IMR-90 (cell line): Measurements from ENCODE around the gene CTBP2. TPM values are rescaled to one million over a fixed set of nuclear protein-coding genes. Genes with fewer than 3 reads are reported as not detected.

Experiments used
- ATAC-seq: fragments of 200-7000 bp; cut with Tn5 transposase; 2 replicates; pipeline ENCODE4 v1.9.1; 2020; ENCODE audit warnings: low read depth, mild to moderate bottlenecking, moderate library complexity
- BruUV-seq: library from RNA; stranded (reverse); fragments of 400-500 nt; replicated peaks from 2 replicates; lab custom pipeline; 2021; lab: Mats Ljungman, UMichigan
- CTCF ChIA-PET: fragments of 300-600 bp; formaldehyde crosslinking; extraction: SDS; loops from one replicate; lab custom pipeline; 2021; ENCODE audit warnings: antibody characterized with exemption; lab: Yijun Ruan, JAX
- POLR2A ChIA-PET: fragments of 300-600 bp; sonication (Branson Sonifier 250); formaldehyde crosslinking; loops from one replicate; lab custom pipeline; 2022; ENCODE audit warnings: antibody characterized with exemption; ENCODE audit not compliant: unreplicated experiment; lab: Charles Lee
- DNase-seq: peaks from one replicate; pipeline ENCODE4 v3.0.0; 2013
- H2AFZ ChIP-seq: replicated peaks from 2 replicates; pipeline ENCODE3; 2013; ENCODE audit warnings: low read length, mild to moderate bottlenecking; ENCODE audit not compliant: poor library complexity
- H2AK5ac ChIP-seq: 2 replicates; pipeline ENCODE4 v1.6.1; 2013; ENCODE audit warnings: low read depth, low read length, inconsistent platforms
- H2AK9ac ChIP-seq: replicated peaks from 2 replicates; pipeline ENCODE3; 2013; ENCODE audit warnings: mild to moderate bottlenecking, low read depth, low read length, moderate library complexity; ENCODE audit not compliant: poor library complexity
- H2BK120ac ChIP-seq: 2 replicates; pipeline ENCODE4 v1.6.1; 2013; ENCODE audit warnings: low read depth, low read length, inconsistent platforms
- H2BK15ac ChIP-seq: 3 replicates; pipeline ENCODE4 v1.6.1; 2013; ENCODE audit warnings: low read depth, low read length, inconsistent platforms
- H2BK20ac ChIP-seq: 2 replicates; pipeline ENCODE4 v1.6.1; 2013; ENCODE audit warnings: low read depth, mild to moderate bottlenecking, inconsistent platforms, low read length, moderate library complexity
- H2BK5ac ChIP-seq: 2 replicates; pipeline ENCODE4 v1.6.1; 2013; ENCODE audit warnings: mild to moderate bottlenecking, low read depth, low read length, inconsistent platforms; ENCODE audit not compliant: poor library complexity, severe bottlenecking
- H3K14ac ChIP-seq: replicated peaks from 2 replicates; pipeline ENCODE4 v1.6.1; 2013; ENCODE audit warnings: low read depth, low read length, inconsistent platforms
- H3K18ac ChIP-seq: 2 replicates; pipeline ENCODE4 v1.6.1; 2013; ENCODE audit warnings: low read depth, low read length, control low read depth
- H3K23ac ChIP-seq: 2 replicates; pipeline ENCODE4 v1.6.1; 2013; ENCODE audit warnings: low read depth, low read length, inconsistent platforms
- H3K27ac ChIP-seq: 2 replicates; pipeline ENCODE4 v1.5.1; 2013; ENCODE audit warnings: mild to moderate bottlenecking, control low read depth, low read length; ENCODE audit not compliant: insufficient read depth
- H3K27me3 ChIP-seq: 2 replicates; pipeline ENCODE4 v1.6.1; 2013; ENCODE audit warnings: low read length; ENCODE audit not compliant: control insufficient read depth, insufficient read depth
- H3K36me3 ChIP-seq: 2 replicates; pipeline ENCODE4 v1.6.1; 2013; ENCODE audit warnings: low read length, mixed read lengths; ENCODE audit not compliant: control insufficient read depth, insufficient read depth
- H3K4ac ChIP-seq: 2 replicates; pipeline ENCODE4 v1.6.1; 2013; ENCODE audit warnings: low read depth, low read length, inconsistent platforms
- H3K4me1 ChIP-seq: 2 replicates; pipeline ENCODE4 v1.6.1; 2013; ENCODE audit warnings: low read length, mixed read lengths; ENCODE audit not compliant: control insufficient read depth, insufficient read depth
- H3K4me2 ChIP-seq: 2 replicates; pipeline ENCODE4 v1.6.1; 2013; ENCODE audit warnings: low read depth, mild to moderate bottlenecking, control low read depth, low read length, moderate library complexity
- H3K4me3 ChIP-seq: 2 replicates; pipeline ENCODE4 v1.5.1; 2013; ENCODE audit warnings: low read depth, mild to moderate bottlenecking, control low read depth, low read length, moderate library complexity; ENCODE audit not compliant: insufficient read depth
- H3K56ac ChIP-seq: 2 replicates; pipeline ENCODE4 v1.6.1; 2013; ENCODE audit warnings: low read length, inconsistent platforms; ENCODE audit not compliant: insufficient read depth; ENCODE audit errors: extremely low read depth
- H3K79me1 ChIP-seq, 2 experiments: 2 replicates each; pipeline ENCODE4 v1.6.1; 2013; ENCODE audit warnings: low read length in 2 of 2, inconsistent platforms in 1 of 2, low read depth in 1 of 2
- H3K9ac ChIP-seq: 2 replicates; pipeline ENCODE4 v1.6.1; 2013; ENCODE audit warnings: low read depth, low read length, control low read depth
- H3K9me1 ChIP-seq: 2 replicates; pipeline ENCODE4 v1.6.1; 2013; ENCODE audit warnings: low read length, inconsistent platforms; ENCODE audit not compliant: insufficient read depth
- H3K9me3 ChIP-seq: 2 replicates; pipeline ENCODE4 v1.6.1; 2013; ENCODE audit warnings: low read length; ENCODE audit not compliant: control insufficient read depth, insufficient read depth
- H4K20me1 ChIP-seq: 2 replicates; pipeline ENCODE4 v1.6.1; 2013; ENCODE audit warnings: low read length, inconsistent platforms; ENCODE audit not compliant: insufficient read depth
- H4K5ac ChIP-seq: 2 replicates; pipeline ENCODE4 v1.6.1; 2013; ENCODE audit warnings: mild to moderate bottlenecking, low read depth, low read length, control low read depth
- H4K8ac ChIP-seq, 2 experiments: 2 replicates each; pipeline ENCODE4 v1.6.1; 2013; ENCODE audit warnings: low read depth in 2 of 2, low read length in 2 of 2, control low read depth in 1 of 2, inconsistent platforms in 1 of 2
- H4K91ac ChIP-seq: 2 replicates; pipeline ENCODE4 v1.6.1; 2013; ENCODE audit warnings: low read depth, low read length, inconsistent platforms; ENCODE audit not compliant: insufficient read depth
- BHLHE40 ChIP-seq: fragments of 150-350 bp; IDR thresholded peaks from 2 replicates; pipeline ENCODE4 v1.6.1; 2016; ENCODE audit warnings: mild to moderate bottlenecking, low read depth, low read length
- CEBPB ChIP-seq: IDR thresholded peaks from 2 replicates; pipeline ENCODE4 v1.6.1; 2012; ENCODE audit warnings: low read depth, low read length, improper control_type of control experiment
- CHD1 ChIP-seq: IDR thresholded peaks from 2 replicates; pipeline ENCODE4 v1.6.1; 2012; ENCODE audit warnings: low read depth, low read length, improper control_type of control experiment
- CTCF ChIP-seq: conservative IDR thresholded peaks from 2 replicates; pipeline ENCODE4 v1.5.1; 2012; ENCODE audit warnings: mild to moderate bottlenecking, low read depth, low read length, improper control_type of control experiment
- FOS ChIP-seq: fragments of 150-350 bp; IDR thresholded peaks from 2 replicates; pipeline ENCODE4 v1.6.1; 2016; ENCODE audit warnings: low read depth, low read length
- MAZ ChIP-seq: IDR thresholded peaks from 2 replicates; pipeline ENCODE4 v1.6.1; 2012; ENCODE audit warnings: low read depth, mild to moderate bottlenecking, low read length, improper control_type of control experiment, moderate library complexity, borderline replicate concordance
- MXI1 ChIP-seq: IDR thresholded peaks from 2 replicates; pipeline ENCODE4 v1.6.1; 2012; ENCODE audit warnings: low read depth, mild to moderate bottlenecking, low read length, moderate library complexity, borderline replicate concordance
- NFE2L2 ChIP-seq: fragments of 150-350 bp; IDR thresholded peaks from 2 replicates; pipeline ENCODE4 v1.6.1; 2016; ENCODE audit warnings: low read depth, mild to moderate bottlenecking, low read length
- POLR2A ChIP-seq: IDR thresholded peaks from 2 replicates; pipeline ENCODE4 v1.6.1; 2012; ENCODE audit warnings: mild to moderate bottlenecking, low read depth, low read length
- RFX5 ChIP-seq: IDR thresholded peaks from 2 replicates; pipeline ENCODE4 v1.8.0; 2012; ENCODE audit warnings: low read depth, mild to moderate bottlenecking, low read length, moderate library complexity
- SMC3 ChIP-seq: fragments of 150-350 bp; IDR thresholded peaks from 2 replicates; pipeline ENCODE4 v1.6.1; 2016; ENCODE audit warnings: low read depth, mild to moderate bottlenecking, antibody characterized with exemption, low read length, moderate library complexity
- USF2 ChIP-seq: fragments of 150-350 bp; IDR thresholded peaks from 2 replicates; pipeline ENCODE4 v1.6.1; 2017; ENCODE audit warnings: mild to moderate bottlenecking, antibody characterized with exemption, low read length, low read depth
- WGBS, 2 experiments: methylation state at CpG; one replicate each; pipeline versions ENCODE4 v1.1.5 to v1.1.7; 2013; ENCODE audit warnings: missing lambda C conversion rate in 2 of 2; ENCODE audit not compliant: insufficient read length in 1 of 2; ENCODE audit errors: extremely low coverage in 2 of 2; 5-methylcytosine and 5-hydroxymethylcytosine counted together
- dilution Hi-C: fragments of 300-500 bp; cut with HindIII; formaldehyde crosslinking; loops from one replicate; pipeline ENCODE4 v1.14.3; 2018; ENCODE audit warnings: low sequenced_read_pairs; ENCODE audit not compliant: unreplicated experiment
- in situ Hi-C: fragments of 300-500 bp; cut with MboI; formaldehyde crosslinking; loops from 3 replicates; pipeline ENCODE4 v1.14.3; 2019; ENCODE audit warnings: low sequenced_read_pairs, inconsistent platforms, mixed read lengths
- intact Hi-C: fragments of 100-400 bp; cut with micrococcal nuclease; formaldehyde crosslinking; loops from 2 replicates; pipeline ENCODE4 v1.10.0; 2022
- polyA plus RNA-seq, 3 experiments: library from polyadenylated mRNA; depleted of rRNA; stranded (reverse); fragments of >200 nt; gene quantifications; 2 replicates each; pipeline ENCODE4 v1.2.3, GENCODE V29; 2012; ENCODE audit warnings: low replicate concordance in 1 of 3
- total RNA-seq: library from RNA; depleted of rRNA; stranded (reverse); fragments of >200 nt; gene quantifications from 2 replicates; pipeline ENCODE4 v1.2.3, GENCODE V29; 2012

Gene CTBP2
- total and polyA plus RNA-seq, 2 of the 4 experiments (the other 2 are of a cell fraction), result 81.0 to 86.6 TPM

GRCh38 chr10:125024497-125025234 lies 135.7 kb downstream of the CTBP2 start:
- ATAC-seq (no peak), DNase-seq (no peak)
- Histone ChIP-seq H3K4me1 (peaks cover 24% of the 10 kb centered on the region), H2BK20ac (no peak overlapping the region), H3K23ac (0 out of 2 replicates have a peak overlapping the region, but pooled peaks have one; percentile 19), H3K18ac (no peak overlapping the region), H4K5ac (no peak overlapping the region), H3K27ac (no peak overlapping the region), H3K9me1 (peaks cover 29% of the 10 kb centered on the region), H2BK5ac (no peak overlapping the region), H4K8ac (no peak overlapping the region), H3K14ac (no peak overlapping the region), H3K9me3 (no peaks in the 10 kb centered on the region), H3K56ac (no peak overlapping the region), H3K4me2 (no peak overlapping the region), H2AK5ac (no peak overlapping the region), H3K4ac (no peak overlapping the region), H2AK9ac (no peak overlapping the region), H3K9ac (no peak overlapping the region), H3K4me3 (no peak overlapping the region), H4K91ac (no peak overlapping the region), H4K20me1 (peaks cover 96% of the 10 kb centered on the region), H2BK120ac (no peak overlapping the region), H3K27me3 (no peaks in the 10 kb centered on the region), H2BK15ac (no peak overlapping the region), H3K36me3 (peaks cover 24% of the 10 kb centered on the region), H2AFZ (no peak overlapping the region), H3K79me1 (peaks cover 42 to 97% of the 10 kb centered on the region in 2 experiments)
- dilution Hi-C loops (no loop called here), intact Hi-C loops (no loop called here), in situ Hi-C loops (no loop called here)
- BruUV-seq, result no TSS peak
- POLR2A ChIA-PET, result no interaction called here
- CTCF ChIA-PET, result no interaction called here
- TF ChIP-seq CTCF (no peak), CEBPB (no peak), SMC3 (no peak), POLR2A (no peak), NFE2L2 (no peak), MXI1 (no peak), MAZ (no peak), FOS (no peak), CHD1 (no peak), RFX5 (no peak), BHLHE40 (no peak), USF2 (no peak)
- WGBS, 2 experiments, result 70 to 100% methylated on average over 2 to 3 of the region's 16 CpGs
